Limb (tissue), 2 donors: Measurements from ENCODE around the gene CCDC7.
"Not testable (repeated sequence)": the region's sequence is repeated elsewhere in the genome, so short reads cannot be mapped to it uniquely, and the experiment has no call there.

ENCODE experiments used
- DNase-seq, 2 donors: peaks; one replicate each; pipeline ENCODE4 v3.0.0-alpha.2; 2016; ENCODE audit errors: extremely low spot score in 2 of 2

CCDC7 gene

DNA sequence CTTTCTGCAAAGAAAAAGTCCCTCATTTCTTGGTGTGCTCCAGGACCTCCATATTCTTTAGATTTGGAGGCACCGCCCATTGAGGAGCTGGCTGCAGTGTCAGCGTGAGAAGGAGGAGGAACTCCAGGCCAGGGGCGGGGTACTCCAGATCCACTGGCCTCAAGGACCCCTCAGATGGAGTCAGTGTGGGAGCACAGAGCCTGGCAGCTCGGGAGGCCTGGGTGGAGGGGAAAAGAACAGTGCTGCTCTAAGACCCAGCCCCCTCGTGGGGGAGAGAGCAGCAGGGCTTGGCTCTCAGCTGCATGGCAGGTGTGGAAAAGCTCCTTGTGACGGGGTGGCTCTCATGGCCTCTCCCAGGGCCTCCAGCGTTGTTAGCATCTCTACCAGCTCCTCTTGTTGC lies 441.5 kb downstream of the CCDC7 start:
- DNase-seq: no peak

DNA sequence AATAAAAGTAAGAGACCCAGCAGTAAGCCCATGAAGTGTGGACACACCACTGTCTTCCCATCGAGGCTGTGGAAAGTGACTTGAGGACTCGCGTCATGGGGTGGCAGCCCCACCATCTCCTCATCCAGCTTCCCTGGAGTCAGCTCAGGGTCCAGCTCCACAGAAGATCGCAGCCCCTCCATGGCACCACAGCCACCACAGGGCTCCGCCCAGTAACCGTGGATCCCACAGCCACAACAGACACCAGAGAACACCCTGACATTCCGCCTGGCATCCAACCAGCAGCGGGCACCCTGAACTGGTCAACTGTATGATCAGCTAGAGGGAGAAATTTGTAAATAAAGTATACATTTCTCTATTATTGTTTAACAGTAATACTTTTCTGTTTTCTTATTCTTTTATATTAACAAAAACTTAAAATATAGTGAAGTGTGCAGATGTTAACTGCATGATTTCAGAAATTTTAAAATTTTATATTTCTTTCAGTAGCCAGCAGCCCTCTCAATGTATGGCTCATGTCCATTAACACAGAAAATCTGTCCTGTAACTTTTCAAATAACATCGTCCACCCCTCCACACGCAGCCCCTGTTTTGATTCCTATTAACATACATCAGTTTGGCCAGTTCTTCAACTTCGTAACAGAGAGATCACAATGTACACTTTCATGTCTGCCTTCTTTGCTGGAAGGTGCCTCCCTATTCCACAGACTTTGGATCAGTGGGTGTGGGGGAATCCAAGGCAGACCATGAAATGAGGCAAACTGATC lies 442.4 kb downstream of the CCDC7 start:
- no peak for DNase-seq

DNA sequence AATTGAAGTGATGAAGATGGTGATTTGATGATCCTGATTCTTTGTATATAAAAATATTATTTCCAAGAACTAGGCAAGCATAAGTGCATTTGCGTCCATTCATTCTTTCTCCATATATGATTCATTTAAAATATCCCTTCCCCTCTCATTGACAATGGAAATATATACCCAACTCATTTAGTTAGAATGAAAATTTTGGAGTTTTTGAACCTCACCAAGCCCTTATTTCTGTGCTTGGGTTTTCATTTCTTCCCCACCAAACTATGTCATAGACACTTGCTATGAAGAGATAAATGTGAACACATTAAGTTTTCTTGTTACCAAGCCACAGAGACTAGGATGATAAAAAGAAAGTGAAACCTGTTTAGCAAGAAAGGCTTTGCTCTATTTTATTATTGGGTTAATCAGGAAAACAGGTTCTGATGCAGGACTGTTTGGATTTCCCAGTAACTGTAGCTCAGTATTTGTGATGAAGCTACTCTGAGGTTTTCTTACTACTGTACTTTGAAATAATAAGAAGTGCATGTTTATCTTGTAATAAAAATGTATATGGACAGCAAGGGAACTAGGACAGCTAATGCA lies 443.8 kb downstream of the CCDC7 start:
- no peak for DNase-seq

GRCh38 chr10:32890444-32890843 lies 444.5 kb downstream of the CCDC7 start:
- DNase-seq: no peak

GRCh38 chr10:32891261-32891660 lies 445.3 kb downstream of the CCDC7 start:
- no peak for DNase-seq

DNA sequence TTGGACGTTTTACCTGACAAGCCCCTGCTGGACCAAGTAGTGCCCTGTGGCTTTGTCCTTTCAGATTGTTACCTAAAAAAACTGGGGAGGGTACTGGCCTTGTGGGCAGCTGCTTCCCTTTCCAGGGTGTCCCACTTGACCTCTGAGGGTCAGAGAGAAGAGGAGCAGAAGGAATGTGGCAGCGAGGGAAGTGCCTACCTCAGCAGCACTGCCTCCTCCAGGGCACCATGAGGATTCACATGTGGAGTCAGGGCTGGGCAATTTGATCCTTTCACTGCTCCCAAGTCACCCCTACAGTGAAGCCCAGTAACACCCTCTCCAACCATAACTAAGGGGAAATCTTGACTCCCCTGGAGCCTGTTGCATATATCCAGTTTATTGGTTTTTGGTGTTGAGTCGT lies 447.5 kb downstream of the CCDC7 start:
- no peak for DNase-seq

GRCh38 chr10:32893916-32894664 lies 448.1 kb downstream of the CCDC7 start:
- DNase-seq: no peak

- not testable (repeated sequence) for DNase-seq
Measured at GRCh38 chr10:32895200-32895968, 449.4 kb downstream of the CCDC7 start.

DNA sequence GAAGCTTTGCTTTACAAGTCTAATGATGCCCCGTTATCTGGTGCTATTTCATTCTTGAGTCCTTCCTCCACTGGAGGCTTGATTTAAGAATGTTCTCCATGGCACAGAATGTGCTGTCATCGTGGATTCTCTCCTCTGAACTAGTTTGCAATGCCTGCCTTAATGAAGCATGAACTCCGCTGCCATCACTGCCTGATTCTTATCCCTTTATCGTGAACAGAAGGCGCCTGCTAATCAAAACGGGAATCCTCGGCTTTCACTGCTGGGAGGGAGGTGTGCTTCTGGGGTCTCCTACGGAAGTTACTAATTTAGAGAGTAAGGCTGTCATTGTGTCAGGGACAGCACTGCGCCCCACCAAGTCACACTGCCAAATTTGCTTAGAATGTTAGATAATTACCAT lies 455.9 kb downstream of the CCDC7 start:
- no peak for DNase-seq

DNA sequence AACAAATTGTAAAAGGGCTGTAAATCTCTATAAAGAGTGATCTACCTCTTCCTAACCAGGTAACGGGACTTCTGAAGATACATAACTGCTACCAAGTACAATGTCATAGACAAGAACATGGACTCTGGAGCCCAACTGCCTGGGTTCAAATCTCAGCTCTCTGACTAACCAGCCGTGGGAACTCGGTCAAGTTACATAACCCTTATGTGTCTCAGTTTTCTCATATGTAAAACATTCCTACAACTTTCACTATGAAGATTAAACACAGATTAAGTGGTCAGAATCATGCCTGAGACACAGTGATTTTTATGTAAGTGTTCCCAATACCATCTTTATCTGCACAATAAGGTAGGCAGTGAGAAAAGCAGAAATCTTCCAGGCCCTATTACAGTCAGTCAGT lies 459.5 kb downstream of the CCDC7 start:
- DNase-seq: no peak

GRCh38 chr10:32906595-32906994 lies 460.7 kb downstream of the CCDC7 start:
- no peak for DNase-seq

- DNase-seq: no peak
Measured at GRCh38 chr10:32909456-32909855, 463.5 kb downstream of the CCDC7 start.

DNA sequence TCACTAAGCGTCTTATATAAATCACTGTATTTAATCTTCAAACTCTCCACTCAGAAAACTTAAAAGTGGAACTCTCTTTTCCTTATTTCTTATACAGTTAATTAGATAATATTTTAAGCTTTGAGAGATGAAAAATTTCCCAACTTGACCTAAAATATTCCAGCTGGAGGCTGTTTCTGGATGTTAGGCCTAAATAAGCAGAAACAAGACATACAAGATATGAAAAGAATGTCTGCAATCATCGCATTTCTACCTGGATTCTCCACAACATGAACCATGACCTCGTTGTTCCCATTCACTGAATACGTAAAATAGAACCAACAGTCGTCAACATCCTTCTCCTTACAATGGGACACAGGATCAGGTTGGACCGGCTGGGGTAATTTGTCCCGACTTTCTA lies 464.0 kb downstream of the CCDC7 start:
- not testable (repeated sequence) for DNase-seq

- no peak for DNase-seq
Measured at GRCh38 chr10:32911285-32912016, 465.5 kb downstream of the CCDC7 start.

GRCh38 chr10:32917817-32918216 lies 471.9 kb downstream of the CCDC7 start:
- DNase-seq: not testable (repeated sequence)

GRCh38 chr10:32922170-32922569 lies 476.2 kb downstream of the CCDC7 start:
- DNase-seq: no peak

DNA sequence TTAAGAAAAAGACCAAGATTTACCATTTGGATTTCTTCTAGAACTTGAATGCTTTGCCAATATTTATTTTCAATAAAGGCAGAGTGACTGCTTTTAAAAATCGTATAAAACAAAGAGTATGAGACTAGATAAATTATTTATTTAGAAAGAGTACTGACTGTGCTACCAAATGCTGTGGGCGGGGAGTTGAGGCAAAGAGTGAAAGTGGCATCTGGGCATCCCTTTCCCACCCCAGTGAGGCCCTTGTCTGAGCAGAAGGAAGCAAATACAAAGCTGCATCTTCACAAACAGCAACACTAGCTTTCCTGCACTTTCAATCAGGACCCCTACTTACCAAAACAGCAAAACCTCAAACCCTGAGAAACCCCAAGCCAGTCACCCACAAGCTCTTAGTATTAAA lies 477.2 kb downstream of the CCDC7 start:
- DNase-seq: no peak

GRCh38 chr10:32923849-32924248 lies 477.9 kb downstream of the CCDC7 start:
- DNase-seq: no peak
